ENCODE data around the gene MYO7A.

MYO7A gene

DNA sequence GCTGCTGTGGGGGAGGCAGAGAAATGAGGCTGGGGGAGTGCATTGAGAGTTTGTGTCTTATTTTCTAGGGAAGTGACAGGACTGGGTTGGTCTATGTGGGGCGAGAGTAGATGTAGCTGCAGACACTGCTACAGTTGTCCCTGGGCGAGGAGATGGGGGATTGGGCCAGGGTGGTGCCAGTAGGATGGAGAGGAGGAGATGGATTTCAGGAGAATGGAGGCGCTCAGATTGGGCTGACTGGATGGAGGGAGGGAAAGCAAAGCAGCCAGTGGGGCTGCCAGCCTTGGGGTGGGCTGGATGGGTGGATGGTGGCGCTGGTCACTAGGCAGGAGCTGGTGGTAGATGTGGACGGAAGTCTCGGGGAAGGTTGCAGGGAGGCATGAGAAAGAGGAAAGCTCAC is 16.1 kb upstream of the MYO7A start:
- no peak for FAIRE-seq
- no peak for DNase-seq (ENCODE audit: low spot score)

DNA sequence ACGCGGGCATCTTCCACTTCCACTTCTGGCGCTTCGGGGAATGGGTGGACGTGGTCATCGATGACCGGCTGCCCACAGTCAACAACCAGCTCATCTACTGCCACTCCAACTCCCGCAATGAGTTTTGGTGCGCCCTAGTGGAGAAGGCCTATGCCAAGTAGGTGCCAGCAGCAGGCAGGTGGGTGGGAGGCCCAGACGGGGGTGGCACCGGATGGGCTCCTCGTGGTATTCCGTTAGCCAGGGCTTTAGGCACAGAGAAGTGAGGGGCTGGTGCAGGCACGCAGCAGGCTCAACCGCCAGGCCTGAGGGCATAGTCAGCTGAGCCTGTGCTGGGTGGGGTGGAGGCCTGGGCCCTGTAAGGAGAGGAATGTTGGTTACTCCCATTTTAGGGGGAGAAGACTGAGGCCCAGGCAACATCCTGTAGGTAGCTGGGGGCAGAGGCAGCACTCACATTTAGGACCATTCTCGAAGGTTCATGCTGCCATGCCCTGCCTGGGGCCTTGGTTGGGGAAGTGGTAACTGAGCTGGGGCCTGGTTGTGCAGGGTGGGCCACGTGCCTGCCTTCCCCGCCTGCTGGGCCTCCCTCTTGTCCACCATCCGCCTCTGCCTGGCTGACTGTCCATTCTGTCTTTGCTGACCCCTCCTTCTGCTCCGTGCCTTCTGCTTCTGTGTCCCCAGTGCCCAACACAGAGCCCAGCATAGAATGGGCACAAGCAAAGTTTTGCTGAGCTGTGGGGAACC is 15.2 kb upstream of the MYO7A start:
- FAIRE-seq (peak; percentile 46), DNase-seq (ENCODE audit: low spot score) (no peak)

DNA sequence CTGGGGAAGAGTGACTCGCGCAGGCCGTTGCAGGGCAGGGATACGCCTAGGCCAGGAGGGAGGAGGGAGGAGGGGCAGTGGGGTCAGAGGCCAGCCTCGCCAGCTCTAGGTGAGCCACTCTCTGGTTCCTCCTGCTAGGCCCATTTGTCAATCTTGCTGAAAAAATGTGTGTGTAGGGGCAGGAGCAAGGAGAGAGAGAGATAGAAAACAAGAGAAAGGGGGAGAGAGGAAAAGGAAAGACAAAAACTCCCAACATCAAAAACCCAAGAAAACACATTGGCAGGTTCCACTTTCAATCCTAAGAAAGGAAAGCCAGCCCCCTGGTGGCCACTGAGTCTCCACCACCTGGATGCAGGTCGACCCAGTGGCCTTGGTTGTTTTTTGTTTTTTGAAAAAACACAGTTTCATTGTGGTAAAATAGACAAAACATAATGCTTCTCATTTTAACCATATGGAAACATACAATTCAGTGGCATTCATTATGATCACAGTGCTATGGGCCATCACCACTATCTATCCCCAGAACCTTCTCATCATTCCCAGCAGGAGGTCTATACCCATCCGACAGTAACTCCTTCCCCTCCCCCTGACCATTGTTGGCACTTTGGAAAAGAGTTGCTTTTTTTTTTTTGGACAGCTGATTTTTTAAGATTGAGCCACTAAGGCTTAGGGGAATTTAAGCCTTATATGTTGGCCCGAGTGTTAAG is 14.5 kb upstream of the MYO7A start:
- DNase-seq (ENCODE audit: low spot score): peak; percentile 63

DNA sequence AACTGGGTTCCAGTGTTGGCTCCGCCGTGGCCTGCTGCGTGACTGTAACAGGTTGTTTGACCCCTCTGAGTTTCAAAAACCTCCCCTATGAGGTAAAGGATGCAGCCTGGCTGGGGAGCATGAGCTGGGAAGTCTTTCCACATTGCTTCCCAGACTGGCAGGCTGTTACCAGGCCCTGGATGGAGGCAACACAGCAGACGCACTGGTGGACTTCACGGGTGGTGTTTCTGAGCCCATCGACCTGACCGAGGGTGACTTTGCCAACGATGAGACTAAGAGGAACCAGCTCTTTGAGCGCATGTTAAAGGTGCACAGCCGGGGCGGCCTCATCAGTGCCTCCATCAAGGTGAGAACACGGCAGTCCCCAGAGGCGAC is 14.0 kb upstream of the MYO7A start:
- DNase-seq (ENCODE audit: low spot score): no peak
- no peak for FAIRE-seq

More for the DNA sequence above, 14.5 kb upstream of the MYO7A start:
- no peak for FAIRE-seq

DNA sequence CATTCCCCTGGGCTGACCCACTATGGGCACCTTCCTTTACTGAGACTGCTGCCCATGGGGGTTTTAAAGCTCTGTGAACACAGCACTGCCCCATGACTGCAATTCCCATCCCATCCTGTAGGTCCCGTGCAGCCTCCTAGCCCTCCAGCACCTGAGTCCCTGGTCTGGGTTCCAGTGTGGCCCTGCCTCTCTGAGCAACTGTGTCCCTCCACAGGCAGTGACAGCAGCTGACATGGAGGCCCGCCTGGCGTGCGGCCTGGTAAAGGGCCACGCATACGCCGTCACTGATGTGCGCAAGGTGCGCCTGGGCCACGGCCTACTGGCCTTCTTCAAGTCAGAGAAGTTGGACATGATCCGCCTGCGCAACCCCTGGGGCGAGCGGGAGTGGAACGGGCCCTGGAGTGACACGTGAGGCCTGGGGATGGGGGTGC is 12.8 kb upstream of the MYO7A start:
- no peak for DNase-seq (ENCODE audit: low spot score)
- FAIRE-seq: no peak

DNA sequence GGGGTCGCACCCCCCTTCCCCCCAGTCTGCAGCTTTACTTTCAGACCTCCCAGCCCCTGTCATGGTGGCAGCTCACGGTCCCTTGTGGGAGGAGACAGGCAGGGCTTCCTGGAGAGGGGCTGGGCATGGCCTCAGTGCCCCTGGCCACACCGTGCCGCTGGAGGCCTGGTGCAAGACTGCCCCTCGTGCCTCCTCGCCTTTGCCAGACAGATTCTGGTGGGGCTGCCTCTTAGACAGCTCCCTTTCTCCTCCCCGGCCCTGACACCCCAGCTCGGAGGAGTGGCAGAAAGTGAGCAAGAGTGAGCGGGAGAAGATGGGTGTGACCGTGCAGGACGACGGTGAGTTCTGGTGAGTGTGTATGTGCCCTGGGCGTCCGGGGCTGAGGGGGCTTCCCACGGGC is 12.1 kb upstream of the MYO7A start:
- DNase-seq (ENCODE audit: low spot score) (no peak), FAIRE-seq (no peak)

DNA sequence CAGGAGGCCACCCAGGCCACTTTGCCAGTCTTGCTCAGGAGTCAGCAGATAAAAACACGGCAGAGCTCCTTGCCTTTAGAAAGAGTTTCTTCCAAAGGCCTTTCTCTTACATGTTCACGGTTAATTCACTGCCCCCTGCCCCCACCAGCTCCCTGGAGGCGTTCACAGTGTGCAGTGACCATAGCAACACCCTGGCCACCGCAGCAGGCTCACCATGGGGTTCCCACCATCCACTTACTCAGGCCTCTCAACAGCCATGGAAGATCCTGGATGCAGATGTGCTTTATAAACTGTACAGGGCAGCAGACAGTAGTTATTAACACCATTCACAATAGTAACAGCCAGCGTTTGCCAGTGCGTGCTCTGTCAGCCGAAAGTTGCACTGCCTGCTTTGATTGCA is 10.6 kb upstream of the MYO7A start:
- no peak for FAIRE-seq
- DNase-seq (ENCODE audit: low spot score): no peak

DNA sequence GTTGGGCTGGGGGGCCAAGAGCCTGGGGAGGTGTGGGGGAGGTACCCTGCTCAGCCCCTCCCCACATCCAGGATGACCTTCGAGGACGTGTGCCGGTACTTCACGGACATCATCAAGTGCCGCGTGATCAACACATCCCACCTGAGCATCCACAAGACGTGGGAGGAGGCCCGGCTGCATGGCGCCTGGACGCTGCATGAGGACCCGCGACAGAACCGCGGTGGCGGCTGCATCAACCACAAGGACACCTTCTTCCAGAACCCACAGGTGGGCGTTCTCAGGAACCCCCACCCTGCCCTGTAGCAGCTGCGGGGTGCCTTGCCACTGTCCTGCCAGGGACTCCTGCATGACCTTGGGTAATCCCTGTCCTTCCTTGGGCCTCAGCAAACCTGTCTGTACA is 10.0 kb upstream of the MYO7A start:
- FAIRE-seq (no peak), DNase-seq (ENCODE audit: low spot score) (no peak)

DNA sequence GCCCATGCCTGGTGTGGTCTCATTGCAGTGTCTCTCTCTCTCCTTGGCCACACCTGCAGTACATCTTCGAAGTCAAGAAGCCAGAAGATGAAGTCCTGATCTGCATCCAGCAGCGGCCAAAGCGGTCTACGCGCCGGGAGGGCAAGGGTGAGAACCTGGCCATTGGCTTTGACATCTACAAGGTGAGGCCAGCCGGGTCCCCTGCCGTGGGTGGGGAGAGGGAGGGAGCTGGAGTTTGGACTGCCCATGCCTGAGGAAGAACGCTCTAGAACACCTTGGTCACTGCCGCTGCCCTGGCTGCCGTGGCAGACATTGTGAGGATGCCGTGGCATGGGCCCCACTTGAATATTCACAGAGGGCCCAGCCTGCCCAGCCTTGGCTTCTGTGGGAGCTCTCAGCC is 9.1 kb upstream of the MYO7A start:
- FAIRE-seq (no peak), DNase-seq (ENCODE audit: low spot score) (no peak)

DNA sequence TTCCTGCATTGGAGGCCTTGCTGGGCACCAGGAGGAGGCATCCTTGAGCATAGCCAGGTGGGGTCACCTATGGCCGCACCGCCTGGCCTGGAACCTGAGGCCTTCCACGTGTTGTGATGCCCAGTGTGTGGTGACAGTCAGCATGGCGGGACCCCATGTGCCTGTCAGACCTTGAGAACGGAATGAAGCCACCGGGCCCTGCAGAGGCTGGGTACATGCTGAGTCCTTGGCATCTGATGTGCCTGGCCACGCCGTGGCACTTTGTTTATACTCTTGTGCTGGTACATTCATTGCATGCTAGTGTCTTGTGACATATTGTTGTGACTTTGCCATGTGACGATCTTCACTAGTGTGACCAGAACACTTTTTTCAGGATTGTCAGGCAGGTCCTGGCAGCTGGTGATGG is 8.5 kb upstream of the MYO7A start:
- FAIRE-seq: peak; percentile 69
- no peak for DNase-seq (ENCODE audit: low spot score)

DNA sequence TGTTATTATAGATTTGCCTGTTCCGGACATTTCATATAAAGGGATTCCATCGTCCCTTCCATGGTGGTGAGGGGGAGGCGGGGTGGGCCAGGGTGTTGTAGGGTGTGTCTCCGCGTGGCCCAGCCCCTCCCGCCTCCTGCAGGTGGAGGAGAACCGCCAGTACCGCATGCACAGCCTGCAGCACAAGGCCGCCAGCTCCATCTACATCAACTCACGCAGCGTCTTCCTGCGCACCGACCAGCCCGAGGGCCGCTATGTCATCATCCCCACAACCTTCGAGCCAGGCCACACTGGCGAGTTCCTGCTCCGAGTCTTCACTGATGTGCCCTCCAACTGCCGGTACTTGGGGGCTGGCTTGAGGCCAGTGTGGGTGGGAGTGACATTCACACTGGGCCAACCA is 7.5 kb upstream of the MYO7A start:
- DNase-seq (ENCODE audit: low spot score) (no peak), FAIRE-seq (no peak)

DNA sequence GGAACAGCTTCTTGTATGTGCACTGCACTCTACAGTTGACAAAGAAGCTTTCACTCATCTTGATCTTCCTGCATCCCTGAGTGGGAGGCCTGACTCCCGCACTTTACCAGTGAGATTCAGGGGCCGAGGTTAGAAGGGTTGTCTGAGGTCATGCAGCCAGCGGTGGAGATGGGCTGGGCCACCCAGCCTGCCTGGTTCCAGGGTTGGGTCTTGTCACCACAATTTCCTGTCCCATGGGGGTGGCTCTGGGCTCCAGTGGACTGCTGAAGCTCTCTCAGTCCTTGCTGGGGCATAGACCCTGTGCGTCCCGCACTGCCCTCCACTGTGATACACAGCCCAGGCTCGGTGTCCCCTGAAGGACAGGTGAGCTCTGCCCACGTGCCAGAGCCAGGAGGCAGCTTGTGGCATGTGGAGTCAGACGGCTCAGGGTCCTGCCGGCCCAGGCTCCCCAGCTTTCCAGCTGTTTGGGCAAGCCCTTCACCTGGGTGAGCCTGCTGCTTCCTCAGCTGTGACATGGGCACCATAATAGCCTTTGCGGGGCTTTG is 6.9 kb upstream of the MYO7A start:
- no peak for DNase-seq (ENCODE audit: low spot score)
- FAIRE-seq: no peak

DNA sequence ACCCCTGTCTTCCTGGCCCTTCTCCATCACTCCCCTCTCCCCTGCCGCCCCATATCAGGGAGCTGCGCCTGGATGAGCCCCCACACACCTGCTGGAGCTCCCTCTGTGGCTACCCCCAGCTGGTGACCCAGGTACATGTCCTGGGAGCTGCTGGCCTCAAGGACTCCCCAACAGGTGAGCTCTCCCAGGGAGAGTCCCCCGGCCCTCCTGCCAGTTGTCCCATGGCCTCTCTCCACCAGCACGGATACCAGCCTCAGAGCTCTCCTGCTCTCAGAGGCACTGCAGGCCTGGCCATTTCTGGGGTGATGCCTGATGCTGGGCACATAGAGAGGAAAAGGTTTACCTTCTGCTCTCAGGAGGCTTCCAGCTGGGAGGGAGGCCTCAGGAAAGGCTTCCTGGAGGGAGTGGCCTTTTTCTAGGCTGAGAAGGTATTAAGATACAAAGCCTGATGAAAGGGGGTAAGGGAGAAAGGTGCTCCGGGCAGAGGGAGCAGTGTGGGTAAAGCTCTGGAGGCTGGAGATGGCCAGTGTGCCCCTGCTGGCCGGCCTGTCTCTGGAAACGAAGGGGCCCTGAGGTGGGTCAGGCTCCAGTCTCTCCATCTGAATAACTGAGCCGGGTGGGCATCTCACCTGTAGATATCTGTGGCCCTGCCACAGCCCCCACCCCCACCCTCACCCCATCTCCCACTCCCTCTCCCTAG is 6.0 kb upstream of the MYO7A start:
- FAIRE-seq: no peak

DNA sequence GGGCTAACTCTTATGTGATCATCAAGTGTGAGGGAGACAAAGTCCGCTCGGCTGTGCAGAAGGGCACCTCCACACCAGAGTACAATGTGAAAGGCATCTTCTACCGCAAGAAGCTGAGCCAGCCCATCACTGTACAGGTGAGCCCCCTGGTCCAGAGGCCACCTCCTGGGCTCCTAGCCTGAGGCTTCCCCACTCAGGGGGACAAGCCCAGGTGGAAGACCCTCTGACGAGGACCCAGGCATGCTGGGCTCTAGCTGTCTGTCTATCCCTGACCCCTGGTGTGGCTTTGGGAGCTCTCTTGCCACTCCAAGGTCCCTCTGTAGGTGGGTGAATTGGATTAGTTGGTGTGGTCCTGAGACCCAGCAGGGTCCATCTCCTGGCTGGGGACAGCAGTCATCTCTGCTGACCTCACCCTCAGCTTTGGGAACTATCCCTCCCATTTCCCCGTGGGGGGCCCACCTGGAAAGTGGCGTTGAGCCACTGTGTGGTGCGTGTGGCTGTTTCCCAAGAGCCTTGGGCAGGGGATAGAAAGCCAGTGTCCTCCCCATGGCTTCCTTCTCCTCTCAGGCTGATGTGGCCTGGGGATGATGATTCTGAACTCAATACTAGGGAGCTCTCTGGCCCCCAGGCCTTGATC is 5.4 kb upstream of the MYO7A start:
- DNase-seq (ENCODE audit: low spot score) (no peak), FAIRE-seq (no peak)

More for the DNA sequence above, 6.0 kb upstream of the MYO7A start:
- no peak for DNase-seq (ENCODE audit: low spot score)

DNA sequence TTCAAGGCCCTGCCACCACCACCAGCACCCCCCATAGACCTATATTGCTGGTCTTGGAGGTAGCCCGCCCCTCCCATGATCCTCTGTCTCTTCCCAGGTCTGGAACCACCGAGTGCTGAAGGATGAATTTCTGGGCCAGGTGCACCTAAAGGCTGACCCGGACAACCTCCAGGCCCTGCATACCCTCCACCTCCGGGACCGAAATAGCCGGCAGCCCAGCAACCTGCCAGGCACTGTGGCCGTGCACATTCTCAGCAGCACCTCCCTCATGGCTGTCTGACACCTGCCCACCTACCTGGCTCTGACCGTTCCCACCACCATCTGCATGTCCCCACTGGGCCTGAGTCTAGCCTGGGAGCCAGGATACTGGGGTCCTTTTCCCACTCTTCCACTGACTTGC is 4.5 kb upstream of the MYO7A start:
- DNase-seq (ENCODE audit: low spot score) (no peak), FAIRE-seq (no peak)

DNA sequence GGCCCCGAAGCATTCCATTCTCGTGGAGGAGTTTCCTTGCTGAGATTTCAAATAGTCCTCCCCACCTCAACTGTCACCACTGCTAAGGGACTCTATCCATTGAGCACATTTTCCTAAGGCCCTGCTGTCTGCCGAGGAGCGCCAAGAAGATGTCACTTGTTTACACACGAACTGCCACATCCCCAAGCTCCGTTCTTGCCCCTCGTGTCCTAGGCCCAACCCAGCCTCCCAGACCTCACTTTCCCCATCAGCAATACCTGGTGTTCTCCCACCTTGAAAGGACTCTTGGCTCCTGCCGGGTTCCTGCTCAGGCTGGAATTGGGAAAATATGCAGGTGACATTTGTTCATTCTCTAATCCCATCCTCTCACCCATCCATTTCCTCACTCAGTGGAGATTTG is 4.0 kb upstream of the MYO7A start:
- FAIRE-seq (no peak), DNase-seq (ENCODE audit: low spot score) (no peak)

DNA sequence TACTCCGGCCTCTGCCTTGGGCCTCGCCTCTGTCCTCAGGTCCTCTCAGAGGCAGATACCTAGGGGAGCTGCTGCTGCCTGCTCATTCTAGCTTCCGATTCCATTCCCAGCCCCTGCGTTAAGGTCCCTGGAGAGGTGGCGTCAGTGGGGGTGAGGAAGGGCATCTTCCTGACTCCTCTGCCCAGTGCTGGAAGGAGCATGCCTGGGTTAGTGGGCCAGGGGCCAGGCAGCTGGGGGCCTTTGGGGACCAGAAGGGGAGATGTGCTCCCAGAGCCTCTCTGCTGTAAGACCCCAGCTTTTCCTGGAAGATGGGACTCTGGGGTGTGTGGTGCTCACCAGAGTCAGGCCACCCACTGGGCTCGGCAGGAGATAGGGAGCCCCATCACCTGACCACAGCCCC is 3.6 kb upstream of the MYO7A start:
- FAIRE-seq (no peak), DNase-seq (ENCODE audit: low spot score) (no peak)

DNA sequence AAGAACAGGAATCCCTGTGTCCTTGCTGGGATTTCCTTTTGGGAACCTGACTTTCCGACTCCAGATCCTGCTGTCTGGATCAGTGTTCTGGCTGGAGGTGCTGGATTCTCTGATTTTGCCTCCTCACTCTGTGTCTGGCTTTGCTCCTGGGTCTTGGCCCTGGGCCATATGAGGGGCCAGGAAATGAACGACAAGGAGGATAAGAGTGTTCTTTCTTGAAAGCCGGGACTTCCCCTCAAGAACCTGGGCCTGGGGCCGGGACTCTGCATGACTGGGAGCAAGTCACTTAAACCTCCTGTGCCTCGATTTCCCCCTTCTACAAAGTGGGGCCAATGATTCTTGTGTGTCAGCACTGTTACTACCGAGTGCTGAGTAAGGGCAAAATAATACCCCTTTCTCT is 2.9 kb upstream of the MYO7A start:
- DNase-seq (ENCODE audit: low spot score) (no peak), FAIRE-seq (no peak)

DNA sequence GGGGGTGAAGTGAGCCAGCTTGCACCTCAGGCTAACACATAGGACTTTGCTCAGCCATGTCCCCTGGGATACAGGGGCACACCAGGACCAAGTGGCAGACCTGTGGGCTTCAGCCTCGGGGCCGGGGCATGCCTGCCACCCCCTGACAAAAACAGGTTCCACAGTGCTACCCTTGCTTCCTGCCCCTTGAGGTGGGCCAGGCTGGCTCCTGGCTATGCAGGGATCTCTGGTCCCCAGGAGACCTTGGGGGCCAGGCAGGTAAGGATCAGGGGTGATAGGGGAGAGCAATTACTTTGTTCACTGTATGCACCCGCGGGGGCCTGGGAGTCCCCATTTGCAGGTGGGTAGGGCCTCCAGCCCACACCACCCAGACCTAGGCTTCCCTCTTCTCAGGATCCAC is 2.4 kb upstream of the MYO7A start:
- DNase-seq (ENCODE audit: low spot score) (no peak), FAIRE-seq (no peak)

DNA sequence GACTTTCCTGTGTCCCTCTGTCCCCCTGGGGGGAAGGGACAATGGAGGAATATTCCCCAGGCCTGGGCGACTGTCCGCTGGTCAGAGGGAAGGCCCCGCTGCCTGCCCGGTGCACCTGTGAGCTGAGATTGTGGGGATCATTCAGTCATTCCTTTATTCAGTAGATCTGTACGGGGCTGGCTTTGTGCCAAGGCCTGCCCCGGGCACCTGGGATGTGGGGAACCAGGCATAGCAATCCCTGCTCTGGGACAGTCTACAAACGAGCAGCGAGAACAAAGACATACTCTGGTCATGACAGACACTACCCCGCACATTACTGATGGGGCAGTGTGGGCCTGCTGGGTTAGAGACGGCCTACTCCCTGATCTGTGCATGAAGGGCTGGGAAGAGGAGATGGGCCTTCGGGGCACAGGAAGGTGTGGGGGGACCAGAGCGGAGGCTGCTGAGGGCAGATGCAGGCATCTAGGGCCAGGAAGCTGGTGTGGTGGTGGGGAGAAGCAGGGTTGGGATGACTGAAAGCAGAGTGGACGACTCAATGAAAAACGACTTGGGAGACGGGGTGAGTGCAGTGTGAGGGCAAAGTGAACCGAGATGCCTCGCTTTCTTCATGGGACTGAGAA is 1.8 kb upstream of the MYO7A start:
- DNase-seq (ENCODE audit: low spot score): no peak
- peak; percentile 53 for FAIRE-seq

DNA sequence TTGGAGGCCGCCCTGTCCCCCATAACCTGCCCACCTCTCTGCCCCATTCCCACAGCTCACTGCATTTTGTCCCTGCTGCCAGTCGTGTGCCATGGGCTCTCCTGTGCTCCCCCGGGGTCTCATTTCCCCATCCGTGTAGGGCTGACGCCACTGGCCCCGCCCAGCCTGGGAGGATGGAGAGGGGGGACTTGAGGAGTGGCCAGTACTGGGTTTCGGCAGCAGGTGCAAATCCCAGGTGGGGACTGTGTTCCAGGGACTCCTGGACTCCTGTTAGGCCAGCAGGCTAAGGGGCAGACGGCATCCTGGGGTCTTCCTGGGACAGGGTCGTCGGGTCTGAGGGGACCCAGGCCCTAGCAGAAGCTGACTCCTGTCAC is 1.2 kb upstream of the MYO7A start:
- DNase-seq (ENCODE audit: low spot score) (no peak), FAIRE-seq (peak; percentile 23)
